GM10266 (cell line): Measurements from ENCODE around the gene NPAT.

ENCODE experiments used
- DNase-seq: peaks from one replicate; pipeline ENCODE4 v3.0.0; 2012; ENCODE audit errors: extremely low spot score
- CTCF ChIP-seq: IDR thresholded peaks from 2 replicates; pipeline ENCODE4 v1.5.1; 2012; ENCODE audit warnings: mild to moderate bottlenecking, low read depth; ENCODE audit not compliant: control insufficient read depth, insufficient read depth; ENCODE audit errors: missing control alignments

Gene NPAT

GRCh38 chr11:108206171-108206570 lies 16.3 kb downstream of the NPAT start:
- TF ChIP-seq CTCF, result no peak
- no peak for DNase-seq

DNA sequence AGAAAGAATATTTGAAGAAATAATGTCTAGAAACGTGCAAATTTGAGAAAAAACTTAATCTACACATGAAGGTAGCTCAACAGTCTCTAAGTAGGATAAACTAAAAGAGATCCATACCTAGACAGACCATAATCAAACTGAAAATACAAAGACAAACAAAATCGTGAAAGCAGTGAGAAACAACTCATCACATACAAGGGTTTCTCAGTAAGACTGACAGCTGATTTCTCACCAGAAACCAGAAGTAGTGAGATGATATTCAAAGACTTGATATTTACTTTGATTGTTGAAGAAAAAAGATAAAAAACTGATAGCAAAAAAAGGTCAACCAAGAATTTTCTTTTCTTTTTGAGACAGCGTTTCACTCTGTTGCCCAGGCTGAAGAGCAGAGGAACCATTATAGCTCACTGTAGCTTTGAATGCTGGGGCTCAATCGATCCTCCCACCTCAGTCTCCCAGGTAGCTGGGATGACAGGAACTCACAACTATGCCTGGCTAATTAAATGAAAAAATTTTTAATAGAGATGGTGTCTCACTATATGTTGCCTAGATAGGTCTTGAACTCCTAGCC lies 17.4 kb downstream of the NPAT start:
- TF ChIP-seq CTCF, result no peak
- DNase-seq, result no peak

DNA sequence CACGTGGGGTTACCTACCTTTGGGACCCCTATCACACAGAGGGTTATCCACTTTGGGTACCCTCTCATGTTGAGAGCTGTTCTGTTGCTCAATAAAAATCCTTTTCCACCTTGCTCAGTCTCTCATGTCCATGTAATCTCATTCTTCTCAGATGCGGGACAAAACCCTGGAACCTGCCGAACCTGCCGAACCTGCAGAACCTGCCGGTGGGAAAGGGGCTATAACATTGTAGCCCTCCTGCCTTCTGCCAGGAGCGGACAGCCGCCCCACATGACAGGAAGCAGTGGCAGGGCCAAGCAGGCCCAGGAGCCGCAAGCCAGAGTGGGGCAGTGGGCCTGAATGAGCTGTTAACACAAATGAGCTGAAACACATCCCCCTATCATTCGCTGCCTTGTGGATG lies 18.1 kb downstream of the NPAT start:
- no peak for DNase-seq
- TF ChIP-seq CTCF, result no peak

DNA sequence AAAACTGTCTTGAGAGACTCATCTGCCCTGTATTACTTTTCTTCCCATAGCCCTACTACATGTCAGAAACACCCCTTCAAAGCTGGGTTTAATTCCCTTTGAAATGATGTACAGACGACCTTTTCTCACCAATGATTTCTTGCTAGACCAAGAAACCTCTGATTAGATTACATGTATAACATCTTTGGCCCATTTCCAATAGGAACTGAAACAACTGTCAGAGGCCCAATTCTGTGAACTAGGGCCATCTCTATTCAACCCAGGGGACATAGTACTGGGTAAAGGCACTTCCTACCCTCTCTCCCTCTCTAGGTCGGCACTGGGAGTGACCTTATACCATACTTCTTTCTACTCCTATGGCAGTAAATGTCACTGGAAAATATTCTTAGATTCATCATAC lies 19.4 kb downstream of the NPAT start:
- no peak for DNase-seq
- TF ChIP-seq CTCF, result no peak

- DNase-seq, result peak; percentile 75
These were observed 22.8 kb downstream of the NPAT start for GRCh38 chr11:108199446-108200321.

DNA sequence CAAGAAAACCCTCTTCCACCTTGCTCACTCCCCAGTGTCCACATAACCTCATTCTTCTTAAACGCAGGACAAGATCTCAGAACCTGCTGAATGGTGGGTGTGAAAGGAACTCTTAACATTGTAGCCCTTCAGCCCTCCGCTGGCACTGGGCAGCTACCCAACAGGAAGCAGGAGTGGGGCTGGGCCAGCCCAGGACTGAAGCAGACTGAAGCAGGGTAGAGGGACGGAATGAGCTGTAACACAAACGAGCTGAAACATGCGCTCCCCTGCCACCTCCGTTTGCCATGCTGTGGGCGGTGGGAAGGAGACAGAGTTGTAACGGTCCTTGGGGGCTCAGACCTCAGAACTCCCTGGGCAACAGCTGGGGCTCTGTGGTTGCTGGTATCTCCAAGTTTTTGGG lies 23.6 kb downstream of the NPAT start:
- DNase-seq, result no peak
- no peak for TF ChIP-seq CTCF

More at GRCh38 chr11:108199446-108200321, 22.8 kb downstream of the NPAT start:
- no peak for TF ChIP-seq CTCF

GRCh38 chr11:108197351-108197750 lies 25.1 kb downstream of the NPAT start:
- TF ChIP-seq CTCF, result no peak
- DNase-seq, result peak; percentile 14
